ENCODE measurements around the gene GRID2. TPM values are rescaled to one million over a fixed set of nuclear protein-coding genes. Genes with fewer than 3 reads are reported as not detected.

GRID2 gene
- total and polyA plus RNA-seq, 2 of the 13 experiments (the other 11 are each of a cell fraction or from before 2014, with no cell fraction given): not detected

DNA sequence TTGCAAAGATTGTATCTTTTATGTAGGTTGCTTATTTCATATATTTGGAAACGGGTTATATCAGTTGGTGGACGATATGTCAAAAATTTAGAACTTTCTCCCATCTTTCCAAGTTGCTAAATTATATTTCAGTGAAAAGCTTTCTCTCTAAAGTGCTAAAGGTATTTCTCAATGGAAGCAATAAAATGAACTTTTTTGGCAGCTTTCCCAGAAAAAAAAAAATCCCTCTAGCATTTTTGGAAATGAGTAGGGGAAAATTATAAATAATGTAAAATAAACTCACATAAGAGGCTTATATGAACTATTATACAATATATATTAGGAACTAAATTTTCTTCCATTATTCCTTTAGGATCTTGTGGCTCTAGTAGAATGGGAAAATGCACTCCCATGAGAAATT is 152.2 kb downstream of the GRID2 start (continued):
- TF ChIP-seq, protein P1, sequence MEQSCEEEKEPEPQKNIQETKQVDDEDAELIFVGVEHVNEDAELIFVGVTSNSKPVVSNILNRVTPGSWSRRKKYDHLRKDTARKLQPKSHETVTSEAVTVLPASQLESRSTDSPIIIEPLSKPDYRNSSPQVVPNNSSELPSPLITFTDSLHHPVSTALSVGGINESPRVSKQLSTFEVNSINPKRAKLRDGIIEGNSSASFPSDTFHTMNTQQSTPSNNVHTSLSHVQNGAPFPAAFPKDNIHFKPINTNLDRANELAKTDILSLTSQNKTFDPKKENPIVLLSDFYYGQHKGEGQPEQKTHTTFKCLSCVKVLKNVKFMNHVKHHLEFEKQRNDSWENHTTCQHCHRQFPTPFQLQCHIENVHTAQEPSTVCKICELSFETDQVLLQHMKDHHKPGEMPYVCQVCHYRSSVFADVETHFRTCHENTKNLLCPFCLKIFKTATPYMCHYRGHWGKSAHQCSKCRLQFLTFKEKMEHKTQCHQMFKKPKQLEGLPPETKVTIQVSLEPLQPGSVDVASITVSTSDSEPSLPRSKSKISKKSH (CRISPR knock-in tag; IDR thresholded peaks at IDR 0.05; ENCODE audit: borderline replicate concordance): no peak
- TF ChIP-seq SP140L (CRISPR knock-in tag; IDR thresholded peaks at IDR 0.05; ENCODE audit: borderline replicate concordance) (no peak), ZNF747 (CRISPR knock-in tag; IDR thresholded peaks at IDR 0.05; ENCODE audit: borderline replicate concordance) (no peak), ZNF317 (CRISPR knock-in tag; IDR thresholded peaks at IDR 0.05) (no peak)

DNA sequence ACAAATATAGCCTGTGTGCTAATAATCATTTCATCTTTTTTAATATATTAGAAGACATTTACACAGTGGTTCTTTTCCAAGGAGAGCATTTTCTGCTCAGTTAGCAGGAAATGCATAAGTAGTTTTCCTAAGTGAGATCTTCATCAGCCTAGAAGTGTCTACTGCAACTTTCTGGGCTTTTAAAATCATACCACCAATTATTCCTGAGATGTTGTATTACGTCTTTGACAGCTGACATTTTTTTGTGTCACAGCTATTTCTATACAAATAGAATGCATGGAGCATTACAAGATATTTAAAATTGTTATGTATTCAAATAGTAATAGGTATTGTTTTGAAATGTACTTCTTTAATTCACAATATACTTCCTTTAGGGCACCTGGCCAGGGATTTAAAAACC is 158.0 kb downstream of the GRID2 start:
- ChIA-PET POLR2A (no interaction called here), CTCF (ENCODE audit: low intra/inter-chr PET ratio, low total read pairs) (no interaction called here)
- no peak overlapping the region for H3K4me2 ChIP-seq (ENCODE audit: low read depth, low read length)
- no peak for FAIRE-seq
- H3K27me3 ChIP-seq (ENCODE audit: control insufficient read depth in 1 of 2, insufficient read depth in 2 of 2, low read length in 2 of 2): no peaks in the 10 kb centered on the region
- no peaks in the 10 kb centered on the region for H3K79me2 ChIP-seq (ENCODE audit: insufficient read depth, low read length)
- no peak overlapping the region for H3K27ac ChIP-seq (ENCODE audit: extremely low read length, insufficient read depth, low read length)
- no peaks in the 10 kb centered on the region for H3K4me1 ChIP-seq (ENCODE audit: insufficient read depth, low read length)
- DNase-seq (ENCODE audit: low spot score): no peak
- no peak overlapping the region for H2AFZ ChIP-seq (ENCODE audit: low read length)
- WGBS (ENCODE audit: low lambda C conversion rate): 0% methylated on average over 1 of the region's 1 CpG
- no peak for ATAC-seq
- H3K4me3 ChIP-seq (replicated peaks in 1 of 3; ENCODE audit: insufficient read depth in 1 of 3, low read depth in 2 of 3, low read length in 3 of 3): no peak overlapping the region
- no peaks in the 10 kb centered on the region for H4K20me1 ChIP-seq (ENCODE audit: insufficient read depth, low read length)
- in situ Hi-C loops (cut with HindIII; ENCODE audit: extremely low pct_ligation_motif_present, low pct_unique_long_range_greater_than_20kb) (no loop called here), intact Hi-C loops (cut with micrococcal nuclease; ENCODE audit: unreplicated experiment) (no loop called here)
- H3K9me3 ChIP-seq (ENCODE audit: low read length): no peaks in the 10 kb centered on the region
- H3K9ac ChIP-seq (ENCODE audit: insufficient read depth, low read depth, low read length): no peak overlapping the region
- H3K36me3 ChIP-seq (replicated peaks in 1 of 2; ENCODE audit: control insufficient read depth in 1 of 2, insufficient read depth in 2 of 2, low read length in 2 of 2): no peaks in the 10 kb centered on the region
- TF ChIP-seq SAP130 (CRISPR knock-in tag; IDR thresholded peaks at IDR 0.05; ENCODE audit: low read depth) (no peak), MEIS1 (CRISPR knock-in tag; IDR thresholded peaks at IDR 0.05; ENCODE audit: borderline replicate concordance) (no peak), NRL (CRISPR knock-in tag; IDR thresholded peaks at IDR 0.05; ENCODE audit: borderline replicate concordance) (no peak), ATM (IDR thresholded peaks at IDR 0.05; ENCODE audit: borderline replicate concordance) (no peak), RXRA (CRISPR knock-in tag; IDR thresholded peaks at IDR 0.05) (no peak), FOXO1 (CRISPR knock-in tag; IDR thresholded peaks at IDR 0.05) (no peak)
- BruUV-seq (replicated peaks): no TSS peak

Data from HepG2 (cell line).